GM19455 (cell line): ENCODE results near the gene POLD2.

Experiments
- ATAC-seq: cut with Tn5 transposase; IDR thresholded peaks from one replicate; pipeline ENCODE4 v1.9.1; 2021; ENCODE audit not compliant: unreplicated experiment

Gene POLD2

GRCh38 chr7:44066494-44067063, 56.8 kb downstream of the POLD2 start:
- no peak for ATAC-seq

GRCh38 chr7:44066111-44066460, 57.3 kb downstream of the POLD2 start:
- ATAC-seq, result no peak

- no peak for ATAC-seq
Measured at GRCh38 chr7:44065431-44066110, 57.8 kb downstream of the POLD2 start, which contains the start of gene PGAM2. TSS of gene PGAM2 (minus strand) at chr7:44065567. CDS start at chr7:44065529, 38 bp downstream.

GRCh38 chr7:44064791-44065430, 58.4 kb downstream of the POLD2 start:
- no peak for ATAC-seq
